Fibroblast of skin of abdomen (primary cell): ENCODE results near the gene C14orf132.
A peak's percentile ranks its signal among the peaks of the same experiment; 100 is the strongest.

Source experiments
- DNase-seq: peaks from one replicate; pipeline ENCODE4 v3.0.0-alpha.2; 2013

The C14orf132 gene

DNA sequence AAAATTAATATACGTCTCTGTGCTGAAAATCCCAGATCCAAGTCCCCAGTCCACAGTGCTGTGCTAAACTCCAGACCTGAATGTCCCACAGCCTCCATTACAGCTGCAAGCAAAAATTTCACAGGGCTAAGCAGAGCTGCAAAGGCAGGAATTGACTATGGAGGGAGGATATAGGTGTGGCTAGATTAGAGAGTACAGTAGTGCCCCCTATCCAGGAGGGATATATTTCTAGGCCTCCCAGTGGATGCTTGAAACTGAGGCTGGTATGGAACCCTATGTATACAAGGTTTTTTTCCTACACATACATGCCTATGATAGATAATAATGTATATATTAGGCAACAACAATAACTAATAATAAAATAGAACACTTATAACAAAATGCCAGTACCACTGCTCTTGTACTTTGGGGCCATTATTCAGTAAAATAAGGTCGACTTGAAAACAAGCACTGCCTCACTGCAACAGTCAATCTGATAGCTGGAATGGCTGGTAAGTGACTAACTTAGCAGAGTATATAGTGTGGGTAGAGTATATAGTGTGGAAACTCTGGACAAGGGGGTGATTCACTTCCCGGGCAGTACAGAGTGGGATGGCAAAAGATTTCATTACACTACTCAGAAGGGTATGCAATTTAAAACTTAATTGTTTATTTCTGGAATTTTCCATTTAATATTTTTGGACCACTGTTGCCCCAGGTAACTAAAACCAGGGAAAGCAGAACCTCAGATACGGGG lies 82.7 kb downstream of the C14orf132 start:
- peak; percentile 69 for DNase-seq

- DNase-seq = peak; percentile 60
These were observed 83.3 kb downstream of the C14orf132 start for GRCh38 chr14:96122496-96122895.

DNA sequence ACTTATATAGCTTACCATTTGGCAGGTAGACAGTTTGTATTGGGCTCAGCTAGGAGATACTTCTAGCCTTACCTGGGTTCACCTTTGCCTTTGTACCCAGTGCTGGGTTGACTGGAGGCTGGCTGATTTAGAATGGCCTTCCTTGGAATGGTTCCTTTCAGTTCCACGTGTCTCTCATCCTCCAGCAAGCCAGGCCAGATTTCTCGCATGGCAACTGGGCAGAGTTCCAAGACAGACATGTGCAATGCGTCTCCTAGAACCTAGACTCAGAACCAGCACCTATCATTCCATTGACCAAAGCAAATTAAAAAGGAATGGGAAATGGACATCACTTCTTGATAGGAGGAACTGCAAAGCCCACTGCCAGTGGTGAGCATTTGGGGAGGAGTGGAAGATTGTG lies 86.4 kb downstream of the C14orf132 start:
- peak; percentile 42 for DNase-seq

- no peak for DNase-seq
These were observed 87.2 kb downstream of the C14orf132 start for GRCh38 chr14:96126339-96126782.

DNA sequence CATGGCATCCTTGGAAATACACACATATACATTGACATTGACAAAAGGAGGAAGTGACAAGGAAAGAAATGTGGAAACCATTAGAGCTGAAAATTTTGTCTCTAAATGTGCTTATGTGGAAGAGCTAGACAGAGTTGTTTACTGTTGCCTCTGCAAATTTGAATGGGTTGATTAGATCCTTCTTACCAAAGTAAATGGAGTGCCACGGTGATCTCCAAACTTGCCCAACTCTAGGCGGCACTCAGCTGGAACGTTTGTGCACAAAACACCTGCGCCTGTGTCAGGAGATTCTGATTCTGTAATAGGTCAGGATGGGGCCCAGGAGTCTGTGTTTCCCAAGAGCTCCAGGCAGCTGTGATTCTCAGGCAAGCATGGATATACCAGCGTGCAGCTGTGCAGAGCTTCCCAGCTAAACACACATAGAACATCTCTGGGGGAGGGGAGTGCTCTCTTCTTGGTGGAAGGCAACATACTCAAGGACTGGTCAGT lies 87.7 kb downstream of the C14orf132 start:
- no peak for DNase-seq

DNA sequence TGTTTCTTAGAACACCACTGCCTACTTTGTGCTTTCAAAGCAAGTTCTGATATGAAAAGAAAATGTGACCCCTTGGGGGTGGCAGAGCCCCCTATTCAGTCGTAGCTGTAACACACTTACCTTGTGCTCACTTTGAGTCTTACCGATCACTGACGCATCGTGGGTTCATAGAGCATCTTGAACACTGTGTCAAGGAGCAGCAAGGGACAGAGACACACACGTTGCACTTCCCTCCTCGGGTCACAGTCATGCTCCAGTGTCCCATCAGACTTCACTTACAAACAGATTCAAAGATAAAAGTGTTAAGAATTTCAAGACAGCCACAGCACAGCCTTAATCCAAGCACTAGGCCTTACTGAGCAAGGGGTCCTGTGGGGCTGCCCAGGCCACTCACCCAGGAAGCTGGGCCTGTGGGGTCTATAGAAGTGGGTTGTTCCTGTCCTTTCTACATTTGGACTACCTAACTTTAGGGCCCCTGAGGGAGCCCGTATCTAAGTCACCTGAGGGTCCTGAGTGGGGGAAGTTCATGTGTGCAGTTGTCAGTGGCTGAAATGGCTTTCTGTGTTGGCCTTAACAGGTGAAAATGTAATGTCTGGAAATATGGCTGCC lies 90.1 kb downstream of the C14orf132 start:
- DNase-seq = no peak

GRCh38 chr14:96130391-96130790 lies 91.2 kb downstream of the C14orf132 start:
- DNase-seq = no peak

GRCh38 chr14:96130854-96131253 lies 91.7 kb downstream of the C14orf132 start:
- peak; percentile 34 for DNase-seq

DNA sequence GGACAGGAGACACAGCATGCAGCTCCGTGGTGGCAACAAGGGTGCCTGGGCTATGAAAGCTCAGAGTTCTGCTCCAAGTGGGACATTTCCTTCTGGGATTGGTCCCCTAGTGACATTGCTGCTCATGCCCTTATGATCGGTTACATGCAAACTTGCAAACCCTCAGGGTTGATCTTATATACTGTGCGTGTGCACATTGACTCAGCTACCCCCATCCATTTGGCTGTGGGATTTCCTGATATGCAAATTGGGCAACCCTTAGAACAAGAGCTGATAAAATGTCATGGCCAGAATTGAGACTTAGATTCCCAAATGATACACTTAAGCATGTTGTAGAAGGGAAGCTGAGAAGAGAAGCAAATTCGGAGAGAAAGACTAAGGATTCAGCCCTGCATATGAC lies 92.7 kb downstream of the C14orf132 start:
- DNase-seq = no peak

DNA sequence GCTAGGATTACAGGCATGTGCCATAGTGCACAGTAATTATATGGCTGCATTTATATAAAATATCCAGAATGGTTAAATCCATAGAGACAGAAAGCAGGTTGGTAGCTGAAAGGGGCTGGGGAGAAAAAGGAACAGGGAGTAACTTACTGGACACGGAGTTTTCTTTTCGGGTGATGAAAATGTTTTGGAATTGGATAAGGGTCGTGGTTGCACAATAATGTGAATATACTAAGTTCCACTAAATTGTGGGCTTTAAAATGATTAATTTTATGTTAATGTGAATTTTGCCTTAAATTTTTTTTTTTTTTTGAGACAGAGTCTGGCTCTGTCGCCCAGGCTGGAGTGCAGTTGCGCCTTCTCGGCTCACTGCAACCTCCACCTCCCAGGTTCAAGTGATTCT lies 95.3 kb downstream of the C14orf132 start:
- DNase-seq = no peak

DNA sequence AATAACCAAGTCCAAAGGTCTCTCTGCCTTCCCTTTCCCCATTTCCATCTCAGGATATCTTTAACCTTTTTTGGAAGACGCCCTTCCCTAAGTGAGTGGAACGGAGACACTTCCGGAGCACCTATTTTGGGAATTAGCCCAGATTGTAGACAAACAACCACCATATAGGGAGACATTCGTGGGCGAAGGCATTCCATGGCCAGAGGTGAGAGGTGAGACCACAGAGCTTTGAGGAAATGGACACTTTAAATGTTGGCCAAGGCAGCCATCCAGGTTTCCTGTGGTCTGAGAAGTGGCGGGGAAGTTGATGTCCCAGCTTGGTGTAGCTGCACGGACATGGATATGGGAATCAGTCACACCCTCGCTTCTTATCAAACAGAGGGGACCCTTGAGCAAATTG lies 96.1 kb downstream of the C14orf132 start:
- no peak for DNase-seq

DNA sequence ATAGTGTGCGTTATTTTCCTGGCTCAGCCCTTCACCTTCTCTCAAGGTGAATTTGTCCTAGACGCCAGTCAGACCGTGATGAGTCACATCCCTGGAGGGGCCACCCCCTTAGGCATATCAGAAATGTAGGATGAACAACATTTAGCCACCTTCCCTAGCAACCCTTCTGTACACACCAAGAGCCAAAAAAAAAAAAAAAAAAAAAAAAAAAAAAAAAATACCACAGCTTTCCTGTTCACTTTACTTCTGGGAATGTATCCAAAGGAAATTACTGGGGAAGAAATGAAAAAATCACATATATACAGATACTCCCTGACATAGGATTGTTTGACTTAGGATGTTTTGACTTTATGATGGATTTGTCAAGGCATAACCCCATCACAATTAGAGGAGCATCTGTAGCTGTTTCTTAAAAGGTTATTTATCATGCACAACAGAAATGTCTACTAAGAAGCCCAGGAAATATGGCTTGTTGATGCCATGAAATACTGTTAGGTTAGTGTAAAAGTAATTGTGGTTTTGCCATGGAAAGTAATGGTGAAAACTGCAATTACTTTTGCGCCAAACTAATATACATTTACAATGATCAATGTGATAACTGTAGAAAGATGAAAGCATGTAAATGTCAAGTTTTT lies 97.3 kb downstream of the C14orf132 start:
- peak; percentile 89 for DNase-seq

DNA sequence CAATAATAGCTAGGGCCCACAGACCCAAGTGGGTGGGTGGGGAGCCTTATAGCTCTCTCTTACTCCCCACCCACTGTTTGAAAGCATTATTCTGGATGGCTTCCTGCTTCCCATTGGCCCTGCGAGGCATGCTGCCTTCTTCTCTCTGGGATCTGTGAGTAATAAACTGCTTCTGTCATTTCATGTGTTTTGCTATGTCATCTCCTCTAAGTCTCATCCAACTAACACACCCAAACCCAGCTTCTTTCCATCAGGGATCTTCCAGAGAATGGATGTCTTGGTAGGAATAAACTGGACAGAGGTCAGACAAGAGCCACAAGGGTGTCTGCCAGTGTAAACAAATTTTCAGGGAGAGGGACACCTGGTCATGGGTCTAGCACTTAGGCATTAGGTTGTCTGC lies 99.1 kb downstream of the C14orf132 start:
- no peak for DNase-seq

GRCh38 chr14:96139169-96139568 lies 100.0 kb downstream of the C14orf132 start:
- DNase-seq = no peak

GRCh38 chr14:96139879-96140278 lies 100.7 kb downstream of the C14orf132 start:
- DNase-seq = peak; percentile 70

- DNase-seq = no peak
These were observed 101.8 kb downstream of the C14orf132 start for GRCh38 chr14:96140952-96141351.
